GM23248 (cell line): ENCODE data around the gene ZSCAN23. TPM values are rescaled to one million over a fixed set of nuclear protein-coding genes. Genes with fewer than 3 reads are reported as not detected.

ENCODE experiments used
- DNase-seq: peaks from one replicate; pipeline ENCODE4 v3.0.0-alpha.2; 2015
- H2AFZ ChIP-seq: fragments of 200-600 bp; sonication (generic); 2 replicates; pipeline ENCODE4 v1.6.1; 2016; ENCODE audit warnings: antibody characterized with exemption
- H3F3A ChIP-seq: fragments of 200-600 bp; sonication (generic); 2 replicates; pipeline ENCODE4 v1.6.1; 2016; ENCODE audit warnings: mild to moderate bottlenecking, antibody characterized with exemption, mixed run types; ENCODE audit not compliant: insufficient read depth
- H3K27ac ChIP-seq: fragments of 200-600 bp; sonication (generic); 2 replicates; pipeline ENCODE4 v1.5.1; 2016; ENCODE audit warnings: mild to moderate bottlenecking
- H3K27me3 ChIP-seq: fragments of 200-600 bp; sonication (generic); replicated peaks from 2 replicates; pipeline ENCODE4 v1.6.1; 2016; ENCODE audit warnings: mild to moderate bottlenecking; ENCODE audit not compliant: insufficient read depth
- H3K36me3 ChIP-seq: fragments of 200-600 bp; sonication (generic); 2 replicates; pipeline ENCODE4 v1.6.1; 2016; ENCODE audit warnings: low read depth, mild to moderate bottlenecking
- H3K4me1 ChIP-seq: fragments of 200-600 bp; sonication (generic); 2 replicates; pipeline ENCODE4 v1.6.1; 2016; ENCODE audit warnings: mild to moderate bottlenecking; ENCODE audit not compliant: insufficient read depth
- H3K4me2 ChIP-seq: fragments of 200-600 bp; sonication (generic); one replicate; pipeline ENCODE4 v1.6.1; 2016; ENCODE audit warnings: mild to moderate bottlenecking; ENCODE audit not compliant: unreplicated experiment
- H3K4me3 ChIP-seq: fragments of 200-600 bp; sonication (generic); 2 replicates; pipeline ENCODE4 v1.5.1; 2016; ENCODE audit warnings: mild to moderate bottlenecking
- H3K79me2 ChIP-seq: fragments of 200-600 bp; sonication (generic); 2 replicates; pipeline ENCODE4 v1.6.1; 2016; ENCODE audit warnings: mild to moderate bottlenecking; ENCODE audit not compliant: insufficient read depth
- H3K9ac ChIP-seq: fragments of 200-600 bp; sonication (generic); 2 replicates; pipeline ENCODE4 v1.6.1; 2016; ENCODE audit warnings: mild to moderate bottlenecking
- H3K9me2 ChIP-seq: fragments of 200-600 bp; sonication (generic); 2 replicates; pipeline ENCODE4 v1.6.1; 2016; ENCODE audit warnings: mixed run types, mild to moderate bottlenecking, moderate library complexity; ENCODE audit not compliant: insufficient read depth
- H3K9me3 ChIP-seq: fragments of 200-600 bp; sonication (generic); one replicate; pipeline ENCODE4 v1.6.1; 2017; ENCODE audit warnings: low read depth
- H4K20me1 ChIP-seq: fragments of 200-600 bp; sonication (generic); 2 replicates; pipeline ENCODE4 v1.6.0; 2016; ENCODE audit not compliant: insufficient read depth
- EZH2 ChIP-seq: fragments of 200-600 bp; sonication (generic); IDR thresholded peaks from 2 replicates; pipeline ENCODE4 v1.6.1; 2018; ENCODE audit warnings: antibody characterized with exemption, mild to moderate bottlenecking; ENCODE audit not compliant: insufficient read depth, poor library complexity, severe bottlenecking
- EZH2phosphoT487 ChIP-seq: fragments of 200-600 bp; sonication (generic); IDR thresholded peaks from 2 replicates; pipeline ENCODE4 v1.6.1; 2018; ENCODE audit warnings: antibody characterized with exemption, moderate library complexity, mild to moderate bottlenecking, low read depth; ENCODE audit not compliant: insufficient read depth
- WGBS, 2 experiments: methylation state at CpG; one replicate each; pipeline ENCODE4 v1.1.6; 2015 to 2017; ENCODE audit warnings: low lambda C conversion rate in 2 of 2, low coverage in 1 of 2; ENCODE audit errors: missing lambda C conversion rate in 2 of 2; 5-methylcytosine and 5-hydroxymethylcytosine counted together
- in situ Hi-C: fragments of 300-500 bp; cut with MboI; formaldehyde crosslinking; loops from 2 replicates; pipeline ENCODE4 v1.15.0; 2020
- polyA plus RNA-seq: library from polyadenylated mRNA; unstranded; fragments of >200 nt; fragmentation: Nextera tagmentation; extraction: Ambion mirVana; gene quantifications from 2 replicates; pipeline ENCODE4 v1.2.1, GENCODE V29; 2016
- total RNA-seq: library from RNA; depleted of rRNA; stranded (reverse); fragments of >200 nt; shearing (Covaris generic); gene quantifications from 2 replicates; pipeline ENCODE4 v1.2.3, GENCODE V29; 2014

ZSCAN23 gene
- total and polyA plus RNA-seq, 2 experiments from 2014 or later: 0.32 to 0.84 TPM

- no peak for DNase-seq
- no peaks in the 10 kb centered on the region for H3K27me3 ChIP-seq
- no peaks in the 10 kb centered on the region for H3K36me3 ChIP-seq
- no peaks in the 10 kb centered on the region for H3F3A ChIP-seq
- H3K9ac ChIP-seq: no peak overlapping the region
- H4K20me1 ChIP-seq: no peaks in the 10 kb centered on the region
- H3K4me2 ChIP-seq: no peak overlapping the region
- no peaks in the 10 kb centered on the region for H3K79me2 ChIP-seq
- H3K27ac ChIP-seq: no peak overlapping the region
- no peak overlapping the region for H2AFZ ChIP-seq
- in situ Hi-C loops: no loop called here
- no peak for TF ChIP-seq EZH2phosphoT487
- no peak for TF ChIP-seq EZH2
- H3K9me3 ChIP-seq: no peaks in the 10 kb centered on the region
- WGBS, 2 experiments: 86% methylated on average over 16 of the region's 16 CpGs
- no peaks in the 10 kb centered on the region for H3K4me1 ChIP-seq
- H3K4me3 ChIP-seq: no peak overlapping the region
- H3K9me2 ChIP-seq: no peaks in the 10 kb centered on the region
These were observed 13.5 kb downstream of the ZSCAN23 start for GRCh38 chr6:28429781-28430180.

- Histone ChIP-seq H3F3A (no peaks in the 10 kb centered on the region), H3K4me2 (no peak overlapping the region), H3K27ac (no peak overlapping the region), H2AFZ (no peak overlapping the region), H3K9ac (no peak overlapping the region), H3K27me3 (no peaks in the 10 kb centered on the region), H3K4me3 (no peak overlapping the region), H3K4me1 (no peaks in the 10 kb centered on the region), H3K9me2 (no peaks in the 10 kb centered on the region), H4K20me1 (no peaks in the 10 kb centered on the region), H3K79me2 (no peaks in the 10 kb centered on the region), H3K9me3 (no peaks in the 10 kb centered on the region), H3K36me3 (no peaks in the 10 kb centered on the region; the same call in 1 of the 2 replicates)
- in situ Hi-C loops: no loop called here
- no peak for TF ChIP-seq EZH2phosphoT487
- TF ChIP-seq EZH2: no peak
- WGBS, 2 experiments: 92 to 93% methylated on average over 4 of the region's 4 CpGs
- DNase-seq: no peak
These were observed 17.2 kb downstream of the ZSCAN23 start for GRCh38 chr6:28425944-28426541.

GRCh38 chr6:28424163-28424562 is 19.1 kb downstream of the ZSCAN23 start:
- H3K27ac ChIP-seq: no peak overlapping the region
- H3K4me2 ChIP-seq: no peak overlapping the region
- no peaks in the 10 kb centered on the region for H3K79me2 ChIP-seq
- TF ChIP-seq EZH2 (no peak), EZH2phosphoT487 (no peak)
- no peak overlapping the region for H3K4me3 ChIP-seq
- no peaks in the 10 kb centered on the region for H3K27me3 ChIP-seq
- DNase-seq: no peak
- no peak overlapping the region for H2AFZ ChIP-seq
- no peaks in the 10 kb centered on the region for H3K9me2 ChIP-seq
- in situ Hi-C loops: no loop called here
- no peaks in the 10 kb centered on the region; the same call in 1 of the 2 replicates for H3K36me3 ChIP-seq
- H3K9me3 ChIP-seq: no peaks in the 10 kb centered on the region
- no peaks in the 10 kb centered on the region for H4K20me1 ChIP-seq
- H3K4me1 ChIP-seq: no peaks in the 10 kb centered on the region
- no peak overlapping the region for H3K9ac ChIP-seq
- no peaks in the 10 kb centered on the region for H3F3A ChIP-seq

- H3F3A ChIP-seq: no peaks in the 10 kb centered on the region
- no peak overlapping the region for H3K9ac ChIP-seq
- no peaks in the 10 kb centered on the region for H4K20me1 ChIP-seq
- H3K27ac ChIP-seq: no peak overlapping the region
- no peaks in the 10 kb centered on the region for H3K9me3 ChIP-seq
- DNase-seq: no peak
- TF ChIP-seq EZH2phosphoT487 (no peak), EZH2 (no peak)
- no peak overlapping the region for H3K4me2 ChIP-seq
- in situ Hi-C loops: no loop called here
- H2AFZ ChIP-seq: no peak overlapping the region
- H3K27me3 ChIP-seq: no peaks in the 10 kb centered on the region
- no peaks in the 10 kb centered on the region for H3K79me2 ChIP-seq
- no peaks in the 10 kb centered on the region for H3K4me1 ChIP-seq
- H3K4me3 ChIP-seq: no peak overlapping the region
- no peaks in the 10 kb centered on the region; the same call in 1 of the 2 replicates for H3K36me3 ChIP-seq
- whole genome bisulfite sequencing, 2 experiments: 97 to 100% methylated on average over 1 of the region's 1 CpG
- H3K9me2 ChIP-seq: no peaks in the 10 kb centered on the region
These were observed 19.7 kb downstream of the ZSCAN23 start for GRCh38 chr6:28423546-28423945.

GRCh38 chr6:28413681-28414080 is 29.6 kb downstream of the ZSCAN23 start:
- H3K9me2 ChIP-seq: no peaks in the 10 kb centered on the region
- no peaks in the 10 kb centered on the region; the same call in 1 of the 2 replicates for H3F3A ChIP-seq
- no peak overlapping the region for H3K9ac ChIP-seq
- no peak overlapping the region for H3K27ac ChIP-seq
- H4K20me1 ChIP-seq: no peaks in the 10 kb centered on the region
- no peak overlapping the region for H3K4me2 ChIP-seq
- no peaks in the 10 kb centered on the region for H3K9me3 ChIP-seq
- no peak overlapping the region for H2AFZ ChIP-seq
- TF ChIP-seq EZH2 (no peak), EZH2phosphoT487 (no peak)
- in situ Hi-C loops: no loop called here
- DNase-seq: no peak
- no peaks in the 10 kb centered on the region for H3K4me1 ChIP-seq
- no peak overlapping the region for H3K4me3 ChIP-seq
- H3K27me3 ChIP-seq: no peaks in the 10 kb centered on the region
- no peaks in the 10 kb centered on the region for H3K79me2 ChIP-seq
- H3K36me3 ChIP-seq: no peaks in the 10 kb centered on the region
